ENCODE measurements around the gene ZGPAT. TPM values are rescaled to one million over a fixed set of nuclear protein-coding genes. Genes with fewer than 3 reads are reported as not detected.

Gene ZGPAT
- total RNA-seq, 1 experiment from 2014 or later: 27.6 TPM

DNA sequence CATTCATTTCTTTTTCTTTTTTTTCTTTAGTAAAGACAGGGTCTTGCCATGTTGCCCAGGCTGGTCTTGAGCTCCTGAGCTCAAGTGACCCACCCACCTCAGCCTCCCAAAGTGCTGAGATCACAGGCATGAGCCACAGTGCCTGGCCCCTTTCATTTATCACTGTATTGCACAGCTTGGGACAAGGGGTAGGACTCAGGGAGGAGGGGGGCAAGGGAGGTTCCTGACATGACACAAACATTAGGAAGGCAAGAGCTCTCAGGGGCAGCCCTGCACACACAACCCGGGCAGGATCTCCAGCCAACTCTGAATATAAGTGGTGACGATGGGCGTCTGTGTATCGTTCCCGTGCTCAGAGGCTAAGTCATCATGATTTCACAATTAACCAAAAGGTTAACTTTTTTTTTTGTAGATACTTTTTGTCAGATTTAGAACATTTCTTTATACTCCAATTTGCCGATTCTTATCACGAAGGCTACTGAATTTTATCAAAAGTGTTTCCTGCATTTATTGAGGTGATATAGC, 51.6 kb downstream of the ZGPAT start:
- Mint-ChIP-seq H3K27me3 (ENCODE audit: low read depth) (no peaks in the 10 kb centered on the region; the same call in 1 of the 2 replicates), H3K9me3 (no peaks in the 10 kb centered on the region), H3K27ac (no peak overlapping the region), H3K4me1 (no peaks in the 10 kb centered on the region), H3K36me3 (ENCODE audit: insufficient read depth in 1 of 3, low read depth in 3 of 3) (peaks cover 2 to 29% (median 3%) of the 10 kb centered on the region in 3 experiments; a peak in 5 of 7 replicates), H3K4me3 (no peak overlapping the region)
- Histone ChIP-seq H3K4me1 (ENCODE audit: insufficient read depth, low read length) (no peaks in the 10 kb centered on the region), H3K56ac (ENCODE audit: insufficient read length, low read depth, low read length) (no peak overlapping the region), H4K8ac (replicated peaks; ENCODE audit: insufficient read length, low read depth, low read length) (no peak overlapping the region), H2BK20ac (ENCODE audit: low read depth, low read length, poor library complexity, severe bottlenecking) (no peak overlapping the region), H3K79me1 (ENCODE audit: insufficient read depth, low read depth, low read length, poor library complexity, severe bottlenecking) (no peaks in the 10 kb centered on the region), H2BK120ac (ENCODE audit: low read depth, low read length, poor library complexity, severe bottlenecking) (no peak overlapping the region), H4K5ac (ENCODE audit: insufficient read length, low read depth, low read length) (no peak overlapping the region), H3K23me2 (ENCODE audit: insufficient read length, low read depth, low read length, poor library complexity, severe bottlenecking) (no peaks in the 10 kb centered on the region), H3K27me3 (ENCODE audit: insufficient read depth, low read length) (no peaks in the 10 kb centered on the region; the same call in 1 of the 2 replicates), H2BK5ac (ENCODE audit: insufficient read length, low read length) (no peak overlapping the region), H4K20me1 (ENCODE audit: control insufficient read depth, insufficient read depth, insufficient read length) (no peaks in the 10 kb centered on the region), H3K23ac (ENCODE audit: insufficient read length, low read depth, low read length) (no peak overlapping the region), H3K27ac (ENCODE audit: insufficient read length, low read depth, low read length) (no peak overlapping the region), H2BK12ac (ENCODE audit: insufficient read length, low read depth, low read length) (no peak overlapping the region), H3K9me3 (ENCODE audit: control insufficient read depth, low read depth, low read length) (no peaks in the 10 kb centered on the region), H3K4me2 (ENCODE audit: insufficient read depth, insufficient read length, low read length) (no peak overlapping the region), H2AK5ac (ENCODE audit: insufficient read length, low read length) (no peak overlapping the region), H2BK15ac (ENCODE audit: low read depth, low read length) (no peak overlapping the region), H3K18ac (ENCODE audit: insufficient read length, low read depth, low read length) (no peak overlapping the region), H3K14ac (ENCODE audit: insufficient read depth, low read length) (no peak overlapping the region), H3K4ac (ENCODE audit: low read depth, low read length) (no peak overlapping the region), H2AFZ (ENCODE audit: low read length) (no peak overlapping the region), H3K9ac (ENCODE audit: extremely low read depth, insufficient read length, low read length) (no peak overlapping the region), H3T11ph (ENCODE audit: low read length) (no peak overlapping the region), H3K79me2 (ENCODE audit: insufficient read depth, low read length) (no peaks in the 10 kb centered on the region), H4K91ac (ENCODE audit: insufficient read length, low read depth, low read length) (no peak overlapping the region)
- DNase-seq: no peak
- no CpG with 5 or more reads among the region's 7 CpGs for WGBS (ENCODE audit: extremely low coverage, insufficient read length, low lambda C conversion rate)
- TF ChIP-seq, protein P1, sequence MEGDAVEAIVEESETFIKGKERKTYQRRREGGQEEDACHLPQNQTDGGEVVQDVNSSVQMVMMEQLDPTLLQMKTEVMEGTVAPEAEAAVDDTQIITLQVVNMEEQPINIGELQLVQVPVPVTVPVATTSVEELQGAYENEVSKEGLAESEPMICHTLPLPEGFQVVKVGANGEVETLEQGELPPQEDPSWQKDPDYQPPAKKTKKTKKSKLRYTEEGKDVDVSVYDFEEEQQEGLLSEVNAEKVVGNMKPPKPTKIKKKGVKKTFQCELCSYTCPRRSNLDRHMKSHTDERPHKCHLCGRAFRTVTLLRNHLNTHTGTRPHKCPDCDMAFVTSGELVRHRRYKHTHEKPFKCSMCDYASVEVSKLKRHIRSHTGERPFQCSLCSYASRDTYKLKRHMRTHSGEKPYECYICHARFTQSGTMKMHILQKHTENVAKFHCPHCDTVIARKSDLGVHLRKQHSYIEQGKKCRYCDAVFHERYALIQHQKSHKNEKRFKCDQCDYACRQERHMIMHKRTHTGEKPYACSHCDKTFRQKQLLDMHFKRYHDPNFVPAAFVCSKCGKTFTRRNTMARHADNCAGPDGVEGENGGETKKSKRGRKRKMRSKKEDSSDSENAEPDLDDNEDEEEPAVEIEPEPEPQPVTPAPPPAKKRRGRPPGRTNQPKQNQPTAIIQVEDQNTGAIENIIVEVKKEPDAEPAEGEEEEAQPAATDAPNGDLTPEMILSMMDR (conservative IDR thresholded peaks at IDR 0.05): no peak

All from H9 (cell line).